Activated CD4-positive, alpha-beta T cell treated with anti-CD3 and anti-CD28 coated beads, Interleukin-2, amount 10 ng/mL, durations not matched to agents 7 days and 5 days (primary cell): Measurements from ENCODE around the gene TMPRSS4. TPM values are rescaled to one million over a fixed set of nuclear protein-coding genes. Genes with fewer than 3 reads are reported as not detected.

Experiments
- CTCF ChIA-PET: fragments of 350-600 bp; sonication (Branson Sonifier 250); formaldehyde crosslinking; loops from one replicate; lab custom pipeline; 2021; ENCODE audit warnings: antibody characterized with exemption; lab: Charles Lee
- POLR2A ChIA-PET: fragments of 350-600 bp; sonication (Branson Sonifier 250); formaldehyde crosslinking; loops from one replicate; lab custom pipeline; 2021; ENCODE audit warnings: antibody characterized with exemption; lab: Charles Lee
- DNase-seq: peaks from one replicate; pipeline ENCODE4 v3.0.0-alpha.2; 2020
- H3K27ac Mint-ChIP-seq: one replicate; pipeline ENCODE4 v1.8.0; 2021; ENCODE audit warnings: mild to moderate bottlenecking, moderate library complexity, mixed read lengths
- H3K27me3 Mint-ChIP-seq: one replicate; pipeline ENCODE4 v1.8.0; 2021; ENCODE audit warnings: mixed read lengths
- H3K36me3 Mint-ChIP-seq: one replicate; pipeline ENCODE4 v1.8.0; 2021; ENCODE audit warnings: low read depth, mixed read lengths
- H3K4me1 Mint-ChIP-seq: one replicate; pipeline ENCODE4 v1.8.0; 2021; ENCODE audit warnings: mixed read lengths
- H3K4me3 Mint-ChIP-seq: one replicate; pipeline ENCODE4 v1.8.0; 2021; ENCODE audit warnings: mild to moderate bottlenecking, moderate library complexity, mixed read lengths
- H3K9me3 Mint-ChIP-seq: one replicate; pipeline ENCODE4 v1.8.0; 2021; ENCODE audit warnings: mixed read lengths
- total RNA-seq, 2 experiments: library from RNA; stranded (reverse); gene quantifications; one replicate each; pipeline ENCODE4 v1.2.3, GENCODE V29; 2021

The TMPRSS4 gene
- total RNA-seq, 2 experiments from 2014 or later: not detected

GRCh38 chr11:118084247-118084646, 7.4 kb downstream of the TMPRSS4 start:
- Mint-ChIP-seq H3K4me3 (no peak overlapping the region), H3K27ac (no peak overlapping the region), H3K36me3 (peaks cover 4% of the 10 kb centered on the region), H3K9me3 (peaks cover 20% of the 10 kb centered on the region), H3K4me1 (no peaks in the 10 kb centered on the region), H3K27me3 (peaks cover 4% of the 10 kb centered on the region)
- POLR2A ChIA-PET: interaction anchor here (0.6 kb wide), 1 partner anchor 15 kb away, joined by 3 read pairs; no protein-coding TSS in a partner anchor
- DNase-seq: no peak
- CTCF ChIA-PET: interaction anchor here (1.8 kb wide), 1 partner anchor 14 kb away, joined by 5 read pairs; no protein-coding TSS in a partner anchor

- peaks cover 4% of the 10 kb centered on the region for H3K27me3 Mint-ChIP-seq
- POLR2A ChIA-PET: interaction anchor here (0.6 kb wide), 1 partner anchor 15 kb away, joined by 3 read pairs; no protein-coding TSS in a partner anchor
Measured at GRCh38 chr11:118084656-118085055, 7.8 kb downstream of the TMPRSS4 start.

GRCh38 chr11:118086913-118087768, 10.3 kb downstream of the TMPRSS4 start, which contains the start of gene SMIM35:
Gene SMIM35 (minus strand): TSS chr11:118086963. CDS start chr11:118086757, 206 bp downstream.
- Mint-ChIP-seq H3K4me1 (no peaks in the 10 kb centered on the region), H3K9me3 (peaks cover 24% of the 10 kb centered on the region)
- POLR2A ChIA-PET: no interaction called here

More at GRCh38 chr11:118084656-118085055, 7.8 kb downstream of the TMPRSS4 start:
- no peak overlapping the region for H3K4me3 Mint-ChIP-seq
- no peak overlapping the region for H3K27ac Mint-ChIP-seq
- CTCF ChIA-PET: interaction anchor here (1.8 kb wide), 1 partner anchor 13 kb away, joined by 5 read pairs; no protein-coding TSS in a partner anchor
- H3K4me1 Mint-ChIP-seq: no peaks in the 10 kb centered on the region
- no peak for DNase-seq
- H3K9me3 Mint-ChIP-seq: peaks cover 24% of the 10 kb centered on the region
- H3K36me3 Mint-ChIP-seq: peaks cover 4% of the 10 kb centered on the region

GRCh38 chr11:118087931-118088330, 11.1 kb downstream of the TMPRSS4 start:
- peaks cover 4% of the 10 kb centered on the region for H3K27me3 Mint-ChIP-seq
- DNase-seq: no peak
- peaks cover 4% of the 10 kb centered on the region for H3K36me3 Mint-ChIP-seq
- ChIA-PET POLR2A (no interaction called here), CTCF (interaction anchor here (1.2 to 2.0 kb wide), 5 partner anchors 8 to 21 kb away, joined by 3 to 5 read pairs (median 3); partner anchors contain the start of gene TMPRSS4)
- H3K4me3 Mint-ChIP-seq: no peak overlapping the region
- H3K9me3 Mint-ChIP-seq: peaks cover 24% of the 10 kb centered on the region
- H3K4me1 Mint-ChIP-seq: no peaks in the 10 kb centered on the region
- H3K27ac Mint-ChIP-seq: no peak overlapping the region

More at GRCh38 chr11:118086913-118087768, 10.3 kb downstream of the TMPRSS4 start, which contains the start of gene SMIM35:
- no peak for DNase-seq
- Mint-ChIP-seq H3K36me3 (peaks cover 4% of the 10 kb centered on the region), H3K27me3 (peaks cover 4% of the 10 kb centered on the region), H3K4me3 (no peak within 1 kb of the TSS), H3K27ac (no peak within 1 kb of the TSS)
- CTCF ChIA-PET: interaction anchor here (1.2 to 2.0 kb wide), 5 partner anchors 9 to 44 kb away, joined by 3 to 5 read pairs (median 4); partner anchors contain the start of gene TMPRSS4

- Mint-ChIP-seq H3K4me3 (no peak overlapping the region), H3K4me1 (no peaks in the 10 kb centered on the region), H3K27me3 (peaks cover 4% of the 10 kb centered on the region), H3K36me3 (peaks cover 4% of the 10 kb centered on the region), H3K9me3 (peaks cover 24% of the 10 kb centered on the region), H3K27ac (no peak overlapping the region)
- CTCF ChIA-PET: interaction anchor here (1.0 to 1.5 kb wide), 5 partner anchors 9 to 46 kb away, joined by 3 to 5 read pairs (median 3); partner anchors contain the start of gene TMPRSS4
- DNase-seq: no peak
- POLR2A ChIA-PET: no interaction called here
Measured at GRCh38 chr11:118088531-118088930, 11.7 kb downstream of the TMPRSS4 start.

GRCh38 chr11:118090545-118091162, 13.8 kb downstream of the TMPRSS4 start:
- peaks cover 4% of the 10 kb centered on the region for H3K36me3 Mint-ChIP-seq
- H3K4me1 Mint-ChIP-seq: no peaks in the 10 kb centered on the region
- ChIA-PET CTCF (no interaction called here), POLR2A (interaction anchor here (0.6 kb wide), 1 partner anchor 458 kb away, joined by 3 read pairs; no protein-coding TSS in a partner anchor)
- peaks cover 4% of the 10 kb centered on the region for H3K27me3 Mint-ChIP-seq
- H3K9me3 Mint-ChIP-seq: peaks cover 24% of the 10 kb centered on the region
- no peak for DNase-seq
- H3K27ac Mint-ChIP-seq: no peak overlapping the region
- no peak overlapping the region for H3K4me3 Mint-ChIP-seq

GRCh38 chr11:118091690-118092089, 14.8 kb downstream of the TMPRSS4 start:
- POLR2A ChIA-PET: no interaction called here
- Mint-ChIP-seq H3K27ac (no peak overlapping the region), H3K4me3 (no peak overlapping the region), H3K4me1 (no peaks in the 10 kb centered on the region), H3K9me3 (peaks cover 19% of the 10 kb centered on the region), H3K27me3 (peaks cover 7% of the 10 kb centered on the region), H3K36me3 (peaks cover 4% of the 10 kb centered on the region)
- CTCF ChIA-PET: interaction anchor here (1.3 kb wide), 2 partner anchors 9 to 18 kb away, joined by 3 read pairs; no protein-coding TSS in a partner anchor
- no peak for DNase-seq

GRCh38 chr11:118092907-118093571, 16.2 kb downstream of the TMPRSS4 start:
- Mint-ChIP-seq H3K4me1 (no peaks in the 10 kb centered on the region), H3K9me3 (peaks cover 9% of the 10 kb centered on the region), H3K27ac (no peak overlapping the region), H3K27me3 (peaks cover 7% of the 10 kb centered on the region), H3K4me3 (no peak overlapping the region), H3K36me3 (peaks cover 4% of the 10 kb centered on the region)
- DNase-seq: no peak
- ChIA-PET POLR2A (no interaction called here), CTCF (no interaction called here)

- POLR2A ChIA-PET: no interaction called here
Measured at GRCh38 chr11:118095493-118095892, 18.6 kb downstream of the TMPRSS4 start.

GRCh38 chr11:118095967-118096367, 19.1 kb downstream of the TMPRSS4 start:
- no peaks in the 10 kb centered on the region for H3K36me3 Mint-ChIP-seq
- POLR2A ChIA-PET: no interaction called here
- no peak overlapping the region for H3K4me3 Mint-ChIP-seq
- DNase-seq: no peak
- CTCF ChIA-PET: interaction anchor here (1.0 to 1.2 kb wide), 3 partner anchors 9 to 279 kb away, joined by 3 to 5 read pairs (median 3); partner anchors contain the start of gene SMIM35
- H3K9me3 Mint-ChIP-seq: no peaks in the 10 kb centered on the region
- no peaks in the 10 kb centered on the region for H3K4me1 Mint-ChIP-seq
- H3K27ac Mint-ChIP-seq: no peak overlapping the region
- H3K27me3 Mint-ChIP-seq: peaks cover 2% of the 10 kb centered on the region

More at GRCh38 chr11:118095493-118095892, 18.6 kb downstream of the TMPRSS4 start:
- Mint-ChIP-seq H3K36me3 (no peaks in the 10 kb centered on the region), H3K27me3 (peaks cover 2% of the 10 kb centered on the region), H3K4me3 (no peak overlapping the region), H3K27ac (no peak overlapping the region), H3K4me1 (no peaks in the 10 kb centered on the region), H3K9me3 (no peaks in the 10 kb centered on the region)
- DNase-seq: no peak
- CTCF ChIA-PET: interaction anchor here (1.0 to 1.2 kb wide), 3 partner anchors 9 to 278 kb away, joined by 3 to 5 read pairs (median 3); partner anchors contain the start of gene SMIM35

- Mint-ChIP-seq H3K36me3 (no peaks in the 10 kb centered on the region), H3K9me3 (no peaks in the 10 kb centered on the region), H3K4me1 (no peaks in the 10 kb centered on the region), H3K27ac (no peak overlapping the region), H3K4me3 (no peak overlapping the region), H3K27me3 (peaks cover 2% of the 10 kb centered on the region)
- no peak for DNase-seq
- ChIA-PET POLR2A (no interaction called here), CTCF (interaction anchor here (1.5 kb wide), 1 partner anchor 15 kb away, joined by 5 read pairs; no protein-coding TSS in a partner anchor)
Measured at GRCh38 chr11:118098996-118099837, 22.3 kb downstream of the TMPRSS4 start.
